SH-SY5Y (cell line): ENCODE measurements around the gene IFIT1.

Experiments used
- GATA2 ChIP-seq: IDR thresholded peaks from 2 replicates; pipeline ENCODE4 v1.6.1; 2011; ENCODE audit warnings: mild to moderate bottlenecking, low read depth, low read length
- GATA3 ChIP-seq: IDR thresholded peaks from 2 replicates; pipeline ENCODE4 v1.6.1; 2011; ENCODE audit warnings: low read depth, mild to moderate bottlenecking, low read length, moderate library complexity

GRCh38 chr10:89428877-89429276 is 36.5 kb downstream of the IFIT1 start:
- TF ChIP-seq GATA3 = no peak
- TF ChIP-seq GATA2 = no peak
